BE2C (cell line): ENCODE results near the gene GNAI3.
A peak's percentile ranks its signal among the peaks of the same experiment; 100 is the strongest.

Source experiments
- DNase-seq: peaks from one replicate; pipeline ENCODE4 v3.0.0-alpha.2; 2020
- H3K27me3 ChIP-seq: fragments of 250-450 bp; sonication (Bioruptor Pico); 2 replicates; pipeline ENCODE4 v1.5.1; 2020; ENCODE audit warnings: mild to moderate bottlenecking
- H3K36me3 ChIP-seq: fragments of 250-450 bp; sonication (Bioruptor Pico); 2 replicates; pipeline ENCODE4 v1.5.1; 2020; ENCODE audit warnings: mild to moderate bottlenecking
- H3K4me1 ChIP-seq: fragments of 250-450 bp; sonication (Bioruptor Pico); 2 replicates; pipeline ENCODE4 v1.5.1; 2020
- H3K4me3 ChIP-seq: 2 replicates; pipeline ENCODE4 v1.5.1; 2011; ENCODE audit warnings: low read depth, low read length
- H3K9me3 ChIP-seq: fragments of 250-450 bp; sonication (Bioruptor Pico); 2 replicates; pipeline ENCODE4 v1.5.1; 2020
- TF ChIP-seq, protein P1 (sequence below): IDR thresholded peaks from 2 replicates; pipeline ENCODE4 v1.5.1; 2012; ENCODE audit warnings: mild to moderate bottlenecking, low read depth, low read length

The GNAI3 gene

DNA sequence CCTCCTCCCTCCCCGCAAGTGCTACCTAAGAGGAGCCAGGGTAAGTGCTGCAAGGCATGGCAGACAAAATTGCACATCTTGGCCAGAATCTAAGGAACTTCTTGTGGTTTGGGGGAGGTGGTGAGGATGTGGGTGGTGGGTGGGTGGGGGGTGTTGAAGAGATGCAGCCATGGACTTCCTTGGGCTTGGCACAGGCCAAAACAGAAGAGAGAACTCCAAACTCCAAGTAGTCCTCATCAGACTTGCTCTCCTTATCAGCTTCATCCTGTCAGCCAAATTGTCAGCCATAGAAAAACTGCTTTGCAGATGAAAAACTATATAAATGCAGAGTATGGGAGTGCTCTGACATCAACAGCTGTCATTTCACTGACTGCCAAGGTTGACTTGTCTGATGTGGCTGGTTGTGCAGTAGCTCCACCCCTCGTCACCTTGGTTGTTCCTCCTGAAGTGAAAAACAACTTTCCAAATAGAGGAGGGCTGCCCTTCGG lies 46.0 kb upstream of the GNAI3 start:
- Histone ChIP-seq H3K4me1 (no peaks in the 10 kb centered on the region; the same call in 1 of the 2 replicates), H3K36me3 (no peaks in the 10 kb centered on the region), H3K9me3 (no peaks in the 10 kb centered on the region), H3K4me3 (no peak overlapping the region), H3K27me3 (no peaks in the 10 kb centered on the region)
- no peak for DNase-seq
- TF ChIP-seq, protein P1, sequence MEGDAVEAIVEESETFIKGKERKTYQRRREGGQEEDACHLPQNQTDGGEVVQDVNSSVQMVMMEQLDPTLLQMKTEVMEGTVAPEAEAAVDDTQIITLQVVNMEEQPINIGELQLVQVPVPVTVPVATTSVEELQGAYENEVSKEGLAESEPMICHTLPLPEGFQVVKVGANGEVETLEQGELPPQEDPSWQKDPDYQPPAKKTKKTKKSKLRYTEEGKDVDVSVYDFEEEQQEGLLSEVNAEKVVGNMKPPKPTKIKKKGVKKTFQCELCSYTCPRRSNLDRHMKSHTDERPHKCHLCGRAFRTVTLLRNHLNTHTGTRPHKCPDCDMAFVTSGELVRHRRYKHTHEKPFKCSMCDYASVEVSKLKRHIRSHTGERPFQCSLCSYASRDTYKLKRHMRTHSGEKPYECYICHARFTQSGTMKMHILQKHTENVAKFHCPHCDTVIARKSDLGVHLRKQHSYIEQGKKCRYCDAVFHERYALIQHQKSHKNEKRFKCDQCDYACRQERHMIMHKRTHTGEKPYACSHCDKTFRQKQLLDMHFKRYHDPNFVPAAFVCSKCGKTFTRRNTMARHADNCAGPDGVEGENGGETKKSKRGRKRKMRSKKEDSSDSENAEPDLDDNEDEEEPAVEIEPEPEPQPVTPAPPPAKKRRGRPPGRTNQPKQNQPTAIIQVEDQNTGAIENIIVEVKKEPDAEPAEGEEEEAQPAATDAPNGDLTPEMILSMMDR = no peak

DNA sequence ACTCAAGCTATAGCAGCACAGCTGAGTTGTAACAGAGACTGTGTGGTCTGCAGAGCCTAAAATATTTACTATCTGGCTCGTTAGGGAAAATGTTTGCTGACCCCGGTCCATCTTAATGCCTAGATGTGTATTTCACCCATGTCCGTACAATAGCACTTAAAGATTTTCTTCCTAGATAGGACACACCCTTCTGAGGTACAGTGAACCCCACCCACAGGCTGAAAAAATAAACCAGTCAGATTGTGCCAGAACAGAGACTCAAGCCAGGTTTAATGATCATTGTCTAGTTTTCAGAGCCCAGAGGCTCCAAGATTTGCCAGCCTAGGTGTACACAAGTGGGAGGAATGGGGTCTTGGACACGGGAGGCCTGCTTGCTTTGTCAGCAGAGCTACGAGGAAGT lies 44.5 kb upstream of the GNAI3 start:
- TF ChIP-seq, protein P1 = no peak
- H3K27me3 ChIP-seq = no peaks in the 10 kb centered on the region
- DNase-seq = no peak
- H3K4me1 ChIP-seq = no peaks in the 10 kb centered on the region
- H3K9me3 ChIP-seq = no peaks in the 10 kb centered on the region
- no peak overlapping the region for H3K4me3 ChIP-seq
- H3K36me3 ChIP-seq = no peaks in the 10 kb centered on the region

DNA sequence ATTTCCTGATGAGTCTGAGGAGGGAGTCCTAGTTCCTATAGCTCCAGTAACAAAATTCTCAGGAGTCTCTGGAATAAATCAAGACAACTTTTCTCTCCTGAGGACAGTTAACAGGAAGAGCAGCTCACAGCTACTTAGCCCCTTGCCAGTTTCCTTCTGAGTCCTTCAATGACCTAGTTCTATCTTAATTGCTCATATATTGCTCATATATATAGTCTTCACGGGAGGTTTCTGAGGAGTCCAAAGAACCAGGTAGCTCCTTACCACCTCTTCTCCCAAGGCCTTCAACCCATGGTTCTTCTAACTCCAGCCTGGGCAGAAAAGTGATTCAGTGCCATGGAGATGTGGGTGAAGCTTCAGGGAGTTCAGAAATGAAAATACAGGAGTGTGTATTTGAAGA lies 43.4 kb upstream of the GNAI3 start:
- no peaks in the 10 kb centered on the region for H3K9me3 ChIP-seq
- TF ChIP-seq, protein P1 = no peak
- no peak for DNase-seq
- H3K4me3 ChIP-seq = no peak overlapping the region
- peaks cover 4% of the 10 kb centered on the region; the same call in 1 of the 2 replicates for H3K27me3 ChIP-seq
- no peaks in the 10 kb centered on the region for H3K36me3 ChIP-seq
- H3K4me1 ChIP-seq = no peaks in the 10 kb centered on the region

DNA sequence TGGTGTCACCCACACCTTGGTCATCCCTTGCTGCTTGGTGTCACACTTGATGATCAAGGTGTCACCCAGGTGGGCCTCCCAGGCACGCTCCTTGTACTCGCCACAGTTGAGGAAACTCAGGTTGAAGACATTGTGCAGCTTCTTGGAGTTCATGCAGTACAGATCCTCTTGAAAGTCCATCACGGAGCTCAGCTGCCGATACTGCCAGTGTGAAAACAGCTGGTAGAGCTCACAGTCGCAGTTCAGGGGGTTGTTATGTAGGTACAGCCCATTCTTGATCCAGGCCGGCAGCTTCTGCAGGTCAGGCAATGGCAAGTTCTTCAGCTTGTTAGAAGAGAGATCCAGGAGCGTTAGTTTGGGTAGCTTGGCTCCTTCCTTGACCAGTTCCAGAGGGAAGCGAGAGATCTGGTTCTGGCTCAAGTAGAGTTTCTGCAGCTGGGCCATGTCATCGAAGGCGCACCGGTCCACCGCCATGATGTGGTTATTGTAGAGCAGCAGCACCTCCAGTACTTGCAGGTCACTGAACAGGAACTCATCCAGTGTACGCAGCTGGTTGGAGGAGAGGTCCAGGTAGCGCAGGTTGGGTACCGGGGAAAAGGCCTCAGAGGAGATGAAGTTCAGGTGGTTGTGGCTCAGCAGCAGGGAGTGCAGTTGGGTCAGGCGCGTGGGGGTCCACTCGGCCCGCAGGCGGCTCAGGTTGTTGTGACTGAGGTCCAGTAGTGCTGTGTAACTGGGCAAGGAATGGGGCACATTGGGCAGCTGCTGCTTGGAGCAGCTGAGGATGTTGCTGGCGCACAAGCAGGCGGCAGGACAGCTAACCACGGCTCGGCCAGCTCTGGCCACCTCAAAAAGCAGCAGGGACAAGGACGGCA lies 40.2 kb upstream of the GNAI3 start:
- peaks cover 4% of the 10 kb centered on the region; the same call in 1 of the 2 replicates for H3K27me3 ChIP-seq
- H3K4me3 ChIP-seq = no peak overlapping the region
- no peaks in the 10 kb centered on the region for H3K4me1 ChIP-seq
- DNase-seq = no peak
- H3K36me3 ChIP-seq = no peaks in the 10 kb centered on the region
- no peaks in the 10 kb centered on the region for H3K9me3 ChIP-seq
- TF ChIP-seq, protein P1 = no peak

DNA sequence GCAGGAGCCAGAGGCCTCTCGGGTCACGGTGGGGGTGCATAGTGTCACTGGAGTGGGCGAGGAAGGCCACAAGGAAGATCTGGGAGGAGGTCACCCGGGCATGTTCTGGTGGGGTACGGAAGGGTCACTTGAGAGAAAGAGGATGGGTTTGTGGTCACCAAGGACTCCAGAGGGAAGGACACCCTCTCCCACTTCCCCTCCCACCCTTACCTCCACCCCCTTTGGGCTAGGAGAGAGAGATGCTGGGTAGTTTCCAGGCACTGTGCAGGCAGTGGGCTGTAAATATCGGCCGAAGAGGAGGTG lies 39.6 kb upstream of the GNAI3 start:
- no peak for DNase-seq
- H3K27me3 ChIP-seq = peaks cover 4% of the 10 kb centered on the region; the same call in 1 of the 2 replicates
- TF ChIP-seq, protein P1 = no peak

More for the DNA sequence above, 39.6 kb upstream of the GNAI3 start:
- H3K9me3 ChIP-seq = no peaks in the 10 kb centered on the region
- H3K4me1 ChIP-seq = no peaks in the 10 kb centered on the region
- H3K36me3 ChIP-seq = no peaks in the 10 kb centered on the region
- H3K4me3 ChIP-seq = peak overlapping the region; percentile 83
